Measurements from ENCODE around the gene CCL7. TPM values are rescaled to one million over a fixed set of nuclear protein-coding genes. Genes with fewer than 3 reads are reported as not detected.

CCL7 gene
- total RNA-seq, 4 donors from 2014 or later: 0.66 to 9.5 TPM; not detected in 2

DNA sequence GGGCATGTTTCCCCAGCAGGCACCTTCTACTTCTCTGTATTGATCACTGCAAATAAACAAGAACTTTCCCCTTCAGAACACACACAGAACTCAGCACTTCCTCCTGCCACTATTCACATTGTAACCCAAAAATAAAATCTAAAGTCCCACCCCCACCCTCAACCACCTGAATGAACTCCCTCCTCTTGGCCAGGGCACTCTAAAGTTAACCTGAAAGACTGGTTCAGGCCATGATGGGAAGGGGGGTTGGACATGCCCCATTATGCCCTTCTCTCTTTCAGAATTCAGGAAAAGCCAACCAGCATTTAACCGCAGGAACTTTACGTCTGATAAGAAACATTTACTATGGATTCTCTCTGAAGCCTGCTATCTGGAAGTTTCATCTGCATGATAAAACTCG lies 42.3 kb upstream of the CCL7 start:
- no peak for TF ChIP-seq CTCF (IDR thresholded peaks at IDR 0.05; ENCODE audit: low read depth)

DNA sequence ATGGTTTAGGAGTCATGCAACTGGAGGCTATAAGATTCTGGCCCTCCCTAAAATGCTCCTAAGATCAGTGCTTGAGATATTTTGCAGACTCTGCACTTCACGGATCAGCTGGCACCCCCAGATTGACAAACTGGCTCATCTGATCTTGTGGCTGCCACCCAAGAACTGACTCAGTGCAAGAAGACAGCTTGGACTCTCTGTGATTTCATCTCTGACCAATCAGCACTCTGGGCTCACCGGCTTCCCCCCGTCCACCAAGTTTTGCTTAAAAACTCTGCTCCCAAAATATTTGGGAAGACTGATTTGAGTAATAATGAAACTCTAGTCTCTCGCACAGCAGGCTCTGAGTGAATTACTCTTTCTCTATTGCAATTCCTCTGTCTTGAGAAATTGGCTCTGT lies 41.2 kb upstream of the CCL7 start:
- no peak for TF ChIP-seq CTCF (IDR thresholded peaks at IDR 0.05; ENCODE audit: low read depth)

GRCh38 chr17:34230342-34230741 lies 39.7 kb upstream of the CCL7 start:
- TF ChIP-seq CTCF (IDR thresholded peaks at IDR 0.05; ENCODE audit: low read depth): no peak

DNA sequence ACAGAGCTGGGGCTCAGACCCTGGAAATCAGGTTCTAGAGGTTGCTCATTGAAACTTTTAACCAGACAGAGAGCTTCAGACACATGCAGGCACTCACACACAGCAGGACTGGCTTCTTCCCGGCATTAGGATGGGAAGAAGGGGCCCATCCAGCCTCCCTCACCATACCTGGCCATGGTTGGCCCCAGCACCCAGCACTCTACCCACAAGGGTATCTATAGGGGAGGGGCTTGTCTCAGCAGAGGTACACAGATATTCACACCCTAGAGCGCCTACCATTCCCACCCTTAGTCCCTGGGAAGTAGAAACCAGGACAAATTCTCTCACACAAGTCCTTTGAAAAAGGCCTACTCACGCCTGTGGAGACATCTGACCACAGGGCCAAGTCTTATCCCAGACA lies 35.4 kb upstream of the CCL7 start:
- no peak for TF ChIP-seq CTCF (IDR thresholded peaks at IDR 0.05; ENCODE audit: low read depth)

DNA sequence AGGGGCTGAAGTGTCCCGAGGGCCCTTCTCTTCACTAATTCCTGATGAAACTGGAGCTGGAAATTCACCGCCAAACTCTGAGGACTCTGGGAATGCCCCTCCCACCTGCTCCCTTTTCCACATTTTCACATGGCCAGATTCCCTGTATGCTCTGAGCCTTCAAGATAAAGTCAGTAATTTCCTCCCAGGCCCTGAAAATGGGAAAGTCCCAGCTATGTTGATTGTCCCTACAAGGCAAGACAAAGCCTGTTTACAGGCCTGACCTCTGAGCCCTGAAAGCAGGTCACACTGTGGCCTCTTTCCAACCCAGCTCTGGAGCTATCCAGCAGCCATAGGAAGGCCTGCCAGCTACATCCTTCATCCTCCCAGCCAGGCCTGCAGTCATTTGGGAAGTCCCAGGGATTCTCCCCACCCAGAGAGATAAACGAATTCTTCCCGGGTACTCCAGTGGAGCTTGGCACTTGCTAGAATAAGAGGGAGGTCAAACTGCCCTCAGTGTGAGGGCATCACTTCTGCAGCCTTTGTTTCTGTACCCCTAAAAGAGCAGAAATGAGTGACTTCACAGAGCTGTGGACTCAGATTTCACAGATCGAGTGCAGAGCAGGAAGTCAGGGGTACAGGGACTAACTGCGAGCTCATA lies 34.5 kb upstream of the CCL7 start:
- TF ChIP-seq CTCF (IDR thresholded peaks at IDR 0.05; ENCODE audit: low read depth): no peak

GRCh38 chr17:34236281-34236892 lies 33.6 kb upstream of the CCL7 start:
- no peak for TF ChIP-seq CTCF (IDR thresholded peaks at IDR 0.05; ENCODE audit: low read depth)

- no peak for TF ChIP-seq CTCF (IDR thresholded peaks at IDR 0.05; ENCODE audit: low read depth)
These were observed 32.6 kb upstream of the CCL7 start for GRCh38 chr17:34237458-34237857.
